22Rv1 (cell line): ENCODE data around the gene ITGB4.
"Not testable (repeated sequence)": the region's sequence is repeated elsewhere in the genome, so short reads cannot be mapped to it uniquely, and the experiment has no call there.

Experiments
- H3K27ac ChIP-seq: fragments of 450-650 bp; 2 replicates; pipeline ENCODE4 v1.5.1; 2017
- ZFX ChIP-seq: fragments of 450-650 bp; IDR thresholded peaks from 2 replicates; pipeline ENCODE4 v1.6.1; 2017; ENCODE audit warnings: antibody characterized with exemption, borderline replicate concordance
- TF ChIP-seq, protein P1 (sequence below): fragments of 450-650 bp; IDR thresholded peaks from 2 replicates; pipeline ENCODE4 v1.5.1; 2017; ENCODE audit warnings: mild to moderate bottlenecking

ITGB4 gene

DNA sequence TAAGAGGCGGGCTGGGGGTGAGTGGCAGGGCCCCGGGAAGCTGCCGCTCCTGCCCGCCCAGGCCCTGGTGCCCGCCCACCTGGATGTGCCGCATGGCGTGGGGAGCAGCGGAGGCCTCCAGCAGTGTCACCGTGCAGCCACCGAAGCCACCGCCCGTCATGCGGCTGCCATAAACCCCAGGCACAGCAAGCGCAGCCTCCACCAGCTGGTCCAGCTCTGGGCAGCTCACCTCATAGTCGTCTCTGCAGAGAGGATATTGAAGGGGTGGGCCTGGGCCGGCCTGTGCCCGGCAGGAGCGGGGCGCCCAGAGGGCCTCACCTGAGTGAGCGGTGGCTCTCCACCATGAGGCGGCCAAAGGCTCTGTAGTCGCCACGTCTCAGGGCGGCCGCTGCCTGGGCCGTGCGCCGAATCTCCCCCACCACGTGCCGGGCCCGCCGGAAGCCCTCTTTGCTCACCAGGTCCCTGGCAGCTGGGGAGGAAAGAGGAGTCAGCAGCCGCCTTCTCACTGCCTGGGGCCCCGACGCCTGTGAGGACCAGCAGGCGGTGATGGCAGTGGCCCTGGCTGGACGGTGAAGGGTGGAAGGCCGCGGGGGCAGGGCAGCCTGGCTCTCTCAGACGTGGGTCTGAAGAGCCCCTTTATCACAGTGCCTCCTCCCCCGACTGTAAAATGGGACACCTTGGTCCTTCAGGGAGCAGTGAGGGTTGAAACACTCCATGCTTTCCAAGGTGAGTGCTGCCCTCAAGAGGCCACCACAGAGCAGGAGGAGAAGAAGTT is 37.1 kb downstream of the ITGB4 start:
- no peak overlapping the region for H3K27ac ChIP-seq
- TF ChIP-seq, protein P1, sequence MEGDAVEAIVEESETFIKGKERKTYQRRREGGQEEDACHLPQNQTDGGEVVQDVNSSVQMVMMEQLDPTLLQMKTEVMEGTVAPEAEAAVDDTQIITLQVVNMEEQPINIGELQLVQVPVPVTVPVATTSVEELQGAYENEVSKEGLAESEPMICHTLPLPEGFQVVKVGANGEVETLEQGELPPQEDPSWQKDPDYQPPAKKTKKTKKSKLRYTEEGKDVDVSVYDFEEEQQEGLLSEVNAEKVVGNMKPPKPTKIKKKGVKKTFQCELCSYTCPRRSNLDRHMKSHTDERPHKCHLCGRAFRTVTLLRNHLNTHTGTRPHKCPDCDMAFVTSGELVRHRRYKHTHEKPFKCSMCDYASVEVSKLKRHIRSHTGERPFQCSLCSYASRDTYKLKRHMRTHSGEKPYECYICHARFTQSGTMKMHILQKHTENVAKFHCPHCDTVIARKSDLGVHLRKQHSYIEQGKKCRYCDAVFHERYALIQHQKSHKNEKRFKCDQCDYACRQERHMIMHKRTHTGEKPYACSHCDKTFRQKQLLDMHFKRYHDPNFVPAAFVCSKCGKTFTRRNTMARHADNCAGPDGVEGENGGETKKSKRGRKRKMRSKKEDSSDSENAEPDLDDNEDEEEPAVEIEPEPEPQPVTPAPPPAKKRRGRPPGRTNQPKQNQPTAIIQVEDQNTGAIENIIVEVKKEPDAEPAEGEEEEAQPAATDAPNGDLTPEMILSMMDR: peak; percentile 34
- TF ChIP-seq ZFX: no peak

DNA sequence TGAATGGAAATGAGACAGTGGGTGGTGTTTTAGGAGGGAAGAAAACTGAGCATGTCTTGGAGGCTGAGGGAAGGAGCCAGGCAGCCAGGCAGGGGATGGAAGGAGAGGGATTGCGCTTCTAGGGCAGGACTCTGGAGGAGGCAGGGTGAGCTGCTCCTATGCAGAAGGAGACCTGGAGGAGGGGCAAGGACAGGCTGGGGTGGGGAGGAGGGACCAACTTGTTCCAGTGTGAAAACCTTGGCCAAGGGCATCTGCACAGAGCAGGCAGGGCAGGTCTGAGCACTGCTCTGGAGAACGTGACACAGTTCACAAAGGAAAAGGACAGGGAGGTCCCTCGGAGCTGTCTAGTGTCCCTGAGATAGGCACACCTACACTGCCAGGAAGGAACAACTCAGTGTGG is 38.2 kb downstream of the ITGB4 start:
- TF ChIP-seq, protein P1: no peak
- TF ChIP-seq ZFX: no peak
- no peak overlapping the region for H3K27ac ChIP-seq

DNA sequence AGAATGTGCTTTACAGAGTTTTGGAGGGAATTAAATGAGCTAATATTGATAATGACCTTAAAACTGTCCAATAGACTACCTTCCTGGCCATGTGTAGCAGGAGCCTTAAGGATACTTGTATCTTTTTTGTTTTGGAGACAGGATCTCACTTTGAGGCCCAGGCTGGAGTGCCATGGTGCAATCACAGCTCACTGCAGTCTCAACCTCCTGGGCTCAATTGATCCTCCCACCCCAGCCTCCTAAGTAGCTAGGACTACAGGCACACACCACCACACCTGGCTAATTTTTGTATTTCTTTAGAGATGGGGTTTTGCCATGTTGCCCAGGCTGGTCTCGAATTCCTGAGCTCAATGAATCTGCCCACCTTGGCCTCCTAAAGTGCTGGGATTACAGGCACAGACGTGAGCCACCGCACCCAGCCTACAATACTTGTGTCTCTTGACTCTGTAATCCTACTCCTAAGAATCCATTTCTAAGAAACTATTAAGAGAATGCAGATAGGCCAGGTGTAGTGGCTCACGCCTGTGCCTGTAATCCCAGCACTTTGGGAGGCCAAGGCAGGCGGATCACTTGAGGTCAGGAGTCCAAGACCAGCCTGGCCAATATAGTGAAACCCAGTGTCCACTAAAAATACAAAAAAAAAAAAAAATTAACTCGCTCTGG is 38.9 kb downstream of the ITGB4 start:
- not testable (repeated sequence) for H3K27ac ChIP-seq

DNA sequence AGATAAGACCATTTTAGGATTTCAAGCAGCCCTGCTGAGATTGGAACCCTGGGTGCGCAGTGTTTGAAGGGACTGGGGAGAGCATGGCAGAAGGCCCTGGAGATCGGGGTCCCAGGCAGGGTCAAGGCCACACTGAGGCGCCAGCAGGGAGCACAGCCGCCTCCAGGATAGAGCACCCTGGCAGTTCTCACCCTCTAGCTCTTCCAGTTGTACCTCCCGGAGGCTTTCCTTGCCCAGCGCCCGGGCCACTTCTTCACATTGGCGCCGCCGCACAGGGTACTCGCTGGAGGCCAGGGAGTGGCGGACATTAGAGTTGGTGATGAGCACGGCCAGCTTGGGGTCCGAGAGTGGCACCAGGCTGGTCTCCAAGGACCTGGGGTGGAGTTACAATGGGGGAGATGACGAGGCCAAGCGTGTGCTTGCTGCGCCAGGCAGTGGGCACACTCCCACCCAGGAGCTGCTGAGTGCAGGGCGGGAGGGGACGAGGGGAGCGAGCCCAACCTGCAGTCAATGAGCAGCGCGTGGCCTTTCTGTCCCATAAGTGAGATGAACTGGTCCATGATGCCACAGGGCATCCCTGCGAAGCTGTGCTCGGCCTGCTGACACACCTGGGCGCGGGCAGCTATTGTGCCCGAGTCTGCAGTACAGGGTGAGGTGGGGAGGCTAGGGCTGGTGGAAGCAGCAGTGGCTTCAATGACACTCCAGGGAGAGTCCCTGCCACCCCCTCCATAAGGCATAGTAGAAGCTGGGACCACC is 41.4 kb downstream of the ITGB4 start:
- TF ChIP-seq, protein P1: no peak
- TF ChIP-seq ZFX: no peak
- H3K27ac ChIP-seq: no peak overlapping the region

DNA sequence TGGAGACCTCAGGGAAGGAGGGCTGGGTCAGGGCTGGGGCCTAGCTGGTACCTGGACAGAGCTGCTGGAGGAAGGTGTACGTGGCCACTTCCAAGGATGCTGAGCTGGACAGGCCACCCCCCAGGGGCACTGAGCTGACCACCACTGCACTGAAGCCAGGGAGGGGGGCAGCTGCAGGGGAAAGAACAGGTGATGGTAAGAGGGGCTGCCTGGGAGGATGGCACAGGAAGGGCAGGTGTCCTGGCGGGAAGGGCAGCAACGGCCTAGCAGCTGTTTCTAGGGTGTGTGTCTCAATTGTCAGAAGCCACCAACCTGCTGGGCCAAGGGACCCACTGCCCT is 42.0 kb downstream of the ITGB4 start:
- TF ChIP-seq, protein P1: no peak
- TF ChIP-seq ZFX: no peak
- no peak overlapping the region for H3K27ac ChIP-seq

DNA sequence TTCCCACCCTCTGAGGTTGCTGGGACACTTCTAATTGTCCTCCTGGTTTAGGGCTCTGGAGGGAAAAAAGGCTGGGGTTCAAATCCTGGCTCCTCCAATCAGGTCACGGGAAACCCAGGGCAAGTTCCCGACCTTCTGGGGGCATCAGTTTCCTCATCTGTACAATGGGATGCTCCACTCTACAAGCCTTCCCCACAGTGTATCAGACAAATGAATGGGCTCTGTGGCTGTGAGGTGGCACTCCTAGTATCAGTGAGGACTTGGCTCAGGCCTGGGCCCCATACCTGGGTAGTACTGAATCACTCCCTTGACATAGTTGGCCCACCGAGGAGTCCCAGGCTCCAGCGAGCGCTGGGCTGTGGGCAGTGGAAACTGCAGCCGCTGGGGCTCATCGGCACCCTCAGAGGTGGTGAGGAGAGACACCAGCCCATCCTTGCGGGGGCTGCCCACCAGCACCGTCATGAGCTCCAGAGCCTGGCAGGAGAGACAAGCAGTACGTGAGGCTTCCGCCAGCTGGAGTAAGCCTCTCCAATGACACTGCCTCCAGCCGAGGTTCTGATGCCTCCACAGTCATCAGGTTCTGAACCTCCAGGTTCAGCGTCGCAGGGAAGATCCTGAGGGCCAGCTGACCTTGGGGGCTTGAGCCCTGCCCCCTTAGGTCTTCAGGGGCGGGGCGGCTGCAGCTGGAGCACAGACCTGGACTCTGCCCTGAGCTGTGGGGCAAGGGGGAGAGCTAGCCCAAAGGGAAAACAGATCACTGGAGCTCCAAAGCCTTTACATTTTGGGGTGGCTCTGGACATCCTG is 42.6 kb downstream of the ITGB4 start:
- peak overlapping the region; percentile 72 for H3K27ac ChIP-seq
- no peak for TF ChIP-seq ZFX
- TF ChIP-seq, protein P1: no peak

DNA sequence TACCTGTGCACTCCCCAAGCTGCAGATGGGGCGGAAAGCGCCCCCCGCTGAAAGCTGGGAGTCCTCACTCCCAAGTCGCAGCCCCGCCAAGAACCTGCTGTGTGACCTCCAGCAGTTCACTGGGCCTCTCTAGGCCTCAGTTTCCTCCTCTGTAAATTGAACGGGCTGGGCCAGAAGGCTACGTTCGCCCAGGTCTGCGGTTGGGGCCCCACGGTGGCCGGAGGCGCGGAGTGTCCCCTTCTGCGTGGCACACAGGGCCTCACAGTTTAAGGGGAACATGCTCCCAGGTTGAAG is 43.1 kb downstream of the ITGB4 start:
- TF ChIP-seq, protein P1: no peak
- no peak for TF ChIP-seq ZFX
- peak overlapping the region; percentile 72 for H3K27ac ChIP-seq
